Upper lobe of left lung (tissue), 4 donors: ENCODE data around the gene PDCD7.

Experiments used
- EP300 ChIP-seq, 4 donors: sonication (generic); formaldehyde crosslinking; IDR thresholded peaks; one replicate each; pipeline ENCODE4 v1.5.1; 2017; ENCODE audit warnings: antibody characterized with exemption in 4 of 4, control low read depth in 2 of 4
- POLR2A ChIP-seq, 4 donors: fragments of 450-650 bp; IDR thresholded peaks; one replicate each; pipeline ENCODE4 v1.5.1; 2016 to 2017; ENCODE audit warnings: antibody characterized with exemption in 4 of 4, mild to moderate bottlenecking in 2 of 4
- POLR2AphosphoS5 ChIP-seq, 2 donors: sonication (generic); formaldehyde crosslinking; IDR thresholded peaks; one replicate each; pipeline ENCODE4 v1.5.1; 2017; ENCODE audit warnings: antibody characterized with exemption in 2 of 2
- TF ChIP-seq, protein P1 (sequence below), 6 experiments: fragments of 450-650 bp in 4 of 6; fragments of 200-600 bp in 2 of 6; sonication (generic) in 2 of 6; IDR thresholded peaks; one replicate each; pipeline ENCODE4 v1.5.1; 2016 to 2019; ENCODE audit warnings: antibody characterized with exemption in 6 of 6

DNA sequence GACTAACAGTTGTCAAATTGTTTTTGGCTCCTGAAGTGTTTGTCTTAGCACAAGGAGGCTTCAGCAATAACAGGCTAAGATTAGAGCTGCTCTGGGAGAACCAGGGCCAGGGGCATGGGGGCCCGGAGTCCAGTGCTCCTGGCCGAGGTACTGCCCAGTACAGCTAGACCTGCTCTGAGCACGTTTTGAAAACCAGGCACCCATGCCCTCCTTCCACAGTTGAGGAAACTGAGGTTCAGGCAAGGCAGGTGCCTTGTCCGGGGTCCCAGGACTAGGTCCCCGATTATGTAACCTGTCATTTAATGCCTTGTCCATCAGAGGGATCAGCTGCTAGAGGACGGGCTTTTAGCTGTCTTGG is 37.9 kb downstream of the PDCD7 start:
- TF ChIP-seq, protein P1, sequence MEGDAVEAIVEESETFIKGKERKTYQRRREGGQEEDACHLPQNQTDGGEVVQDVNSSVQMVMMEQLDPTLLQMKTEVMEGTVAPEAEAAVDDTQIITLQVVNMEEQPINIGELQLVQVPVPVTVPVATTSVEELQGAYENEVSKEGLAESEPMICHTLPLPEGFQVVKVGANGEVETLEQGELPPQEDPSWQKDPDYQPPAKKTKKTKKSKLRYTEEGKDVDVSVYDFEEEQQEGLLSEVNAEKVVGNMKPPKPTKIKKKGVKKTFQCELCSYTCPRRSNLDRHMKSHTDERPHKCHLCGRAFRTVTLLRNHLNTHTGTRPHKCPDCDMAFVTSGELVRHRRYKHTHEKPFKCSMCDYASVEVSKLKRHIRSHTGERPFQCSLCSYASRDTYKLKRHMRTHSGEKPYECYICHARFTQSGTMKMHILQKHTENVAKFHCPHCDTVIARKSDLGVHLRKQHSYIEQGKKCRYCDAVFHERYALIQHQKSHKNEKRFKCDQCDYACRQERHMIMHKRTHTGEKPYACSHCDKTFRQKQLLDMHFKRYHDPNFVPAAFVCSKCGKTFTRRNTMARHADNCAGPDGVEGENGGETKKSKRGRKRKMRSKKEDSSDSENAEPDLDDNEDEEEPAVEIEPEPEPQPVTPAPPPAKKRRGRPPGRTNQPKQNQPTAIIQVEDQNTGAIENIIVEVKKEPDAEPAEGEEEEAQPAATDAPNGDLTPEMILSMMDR (IDR thresholded peaks at IDR 0.05), result no peak
- TF ChIP-seq POLR2AphosphoS5 (IDR thresholded peaks at IDR 0.05), result no peak
- no peak for TF ChIP-seq EP300 (IDR thresholded peaks at IDR 0.05)
- TF ChIP-seq POLR2A (IDR thresholded peaks at IDR 0.05), result no peak
